RWPE2 (cell line): ENCODE results near the gene PHLDB1.

Experiments
- ATAC-seq: fragments of 200-7000 bp; cut with Tn5 transposase; 3 replicates; pipeline ENCODE4 v1.9.1; 2021; ENCODE audit warnings: low read depth
- DNase-seq: peaks from one replicate; pipeline ENCODE4 v3.0.0-alpha.2; 2020; ENCODE audit warnings: low spot score
- H3K27ac ChIP-seq: fragments of 450-650 bp; 2 replicates; pipeline ENCODE4 v1.5.1; 2017; ENCODE audit warnings: mild to moderate bottlenecking; ENCODE audit not compliant: poor library complexity, severe bottlenecking
- H3K27me3 ChIP-seq: fragments of 250-450 bp; sonication (Bioruptor Pico); 2 replicates; pipeline ENCODE4 v1.5.1; 2021; ENCODE audit warnings: mild to moderate bottlenecking, moderate library complexity; ENCODE audit not compliant: insufficient read depth, poor library complexity, severe bottlenecking
- H3K36me3 ChIP-seq: fragments of 250-450 bp; sonication (Bioruptor Pico); 2 replicates; pipeline ENCODE4 v1.5.1; 2020; ENCODE audit warnings: low read depth, mild to moderate bottlenecking, moderate library complexity
- H3K4me1 ChIP-seq: fragments of 250-450 bp; sonication (Bioruptor Pico); 2 replicates; pipeline ENCODE4 v1.5.1; 2021; ENCODE audit warnings: mild to moderate bottlenecking, moderate library complexity; ENCODE audit not compliant: insufficient read depth, poor library complexity, severe bottlenecking
- H3K4me3 ChIP-seq: fragments of 250-450 bp; sonication (Bioruptor Pico); 2 replicates; pipeline ENCODE4 v1.5.1; 2021; ENCODE audit warnings: mild to moderate bottlenecking, moderate library complexity; ENCODE audit not compliant: severe bottlenecking
- H3K9me3 ChIP-seq: fragments of 250-450 bp; sonication (Bioruptor Pico); 2 replicates; pipeline ENCODE4 v1.5.1; 2021; ENCODE audit warnings: mild to moderate bottlenecking, moderate library complexity; ENCODE audit not compliant: severe bottlenecking
- CTCF ChIP-seq: fragments of 450-650 bp; IDR thresholded peaks from one replicate; pipeline ENCODE4 v1.5.1; 2017; ENCODE audit warnings: mild to moderate bottlenecking, moderate library complexity; ENCODE audit not compliant: poor library complexity, severe bottlenecking

The PHLDB1 gene

GRCh38 chr11:118706546-118706825 is 99.1 kb downstream of the PHLDB1 start:
- H3K36me3 ChIP-seq, result no peaks in the 10 kb centered on the region
- no peaks in the 10 kb centered on the region for H3K4me1 ChIP-seq
- no peaks in the 10 kb centered on the region for H3K9me3 ChIP-seq
- TF ChIP-seq CTCF, result no peak
- H3K27ac ChIP-seq, result no peak overlapping the region
- no peak for DNase-seq
- ATAC-seq, result no peak
- H3K27me3 ChIP-seq, result no peaks in the 10 kb centered on the region
- no peak overlapping the region for H3K4me3 ChIP-seq
